ENCODE measurements around the gene DNAJC22. TPM values are rescaled to one million over a fixed set of nuclear protein-coding genes. Genes with fewer than 3 reads are reported as not detected.
"Not testable (repeated sequence)": the region's sequence is repeated elsewhere in the genome, so short reads cannot be mapped to it uniquely, and the experiment has no call there.

DNAJC22 gene
- total and polyA plus RNA-seq, 7 donors, result 0.03 to 0.08 TPM; not detected in 5

DNA sequence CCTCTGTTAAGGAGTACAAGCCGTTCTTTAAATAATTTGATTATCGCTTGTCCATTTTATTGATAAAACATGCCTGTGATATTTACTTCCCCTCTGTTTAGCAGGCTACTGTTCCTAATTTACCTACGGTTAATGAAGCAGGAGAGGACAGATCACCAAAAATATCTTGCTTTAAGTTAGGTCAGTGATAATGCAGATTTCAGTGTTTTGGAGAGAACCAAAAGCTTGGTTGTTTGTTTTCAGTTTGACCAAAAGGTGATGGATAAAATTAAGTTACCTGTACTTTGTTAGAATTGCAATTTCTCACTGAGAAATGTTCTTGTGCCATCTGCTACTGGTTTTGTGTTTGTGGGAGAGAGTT lies 21.5 kb downstream of the DNAJC22 start:
- peak overlapping the region; percentile 83 for H3K27ac ChIP-seq
- H3K4me3 ChIP-seq, result peak overlapping the region; percentile 70
- ATAC-seq (no peak), DNase-seq (no peak)
- no peaks in the 10 kb centered on the region for H3K9me3 ChIP-seq
- H3K27me3 ChIP-seq (ENCODE audit: insufficient read depth in 3 of 3, low read length in 2 of 3), result no peaks in the 10 kb centered on the region
- H3K36me3 ChIP-seq (ENCODE audit: insufficient read depth in 1 of 2, low read depth in 1 of 2), result peaks cover 0 to 6% of the 10 kb centered on the region in 2 donors
- 9 to 14% (median 10%) methylated on average over 3 of the region's 3 CpGs for WGBS, 3 donors
- no peak for TF ChIP-seq CTCF (IDR thresholded peaks at IDR 0.05)
- intact Hi-C loops (cut with DNase I), result no loop called here
- peaks cover 29% of the 10 kb centered on the region for H3K4me1 ChIP-seq

DNA sequence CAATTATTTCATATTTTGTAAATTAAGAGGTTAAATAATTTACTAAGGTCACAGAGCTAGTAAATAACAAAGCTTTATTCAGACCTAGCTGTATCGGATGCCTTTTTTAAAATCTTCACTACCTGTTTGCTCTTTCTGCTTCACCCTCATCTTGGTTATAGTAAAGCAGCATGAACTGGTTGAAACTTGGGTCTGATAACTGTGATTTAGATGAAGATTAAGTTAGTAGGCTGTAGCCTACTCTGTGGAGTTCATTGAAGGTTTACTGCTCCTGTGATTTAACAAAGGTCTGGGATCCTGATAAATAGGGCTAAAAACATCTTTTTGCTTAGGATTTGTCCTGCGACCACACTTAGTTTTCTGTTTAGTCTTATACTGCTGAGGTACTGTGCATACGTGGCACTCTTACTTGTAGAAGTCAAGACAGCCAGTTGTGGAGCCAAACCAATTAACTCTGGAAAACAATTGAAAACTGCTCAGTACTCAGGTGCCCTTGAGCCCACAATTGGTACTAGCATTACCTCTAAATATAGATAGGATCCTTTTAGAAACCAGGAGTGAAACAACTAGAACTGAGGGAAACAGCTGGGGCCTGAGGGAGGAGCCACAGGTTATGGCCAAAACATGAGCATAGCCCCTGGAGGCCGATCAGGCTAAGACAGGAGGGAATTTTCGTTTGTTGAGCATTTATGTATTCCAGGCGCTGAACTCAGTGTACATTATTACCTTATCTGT lies 22.9 kb downstream of the DNAJC22 start:
- DNase-seq, result peak; percentile 34 to 67
- no peaks in the 10 kb centered on the region for H3K27me3 ChIP-seq (ENCODE audit: insufficient read depth in 3 of 3, low read length in 2 of 3)
- TF ChIP-seq CTCF (IDR thresholded peaks at IDR 0.05), result peak; percentile 51
- ATAC-seq, result peak; percentile 51 to 61 (median 52)
- H3K36me3 ChIP-seq (ENCODE audit: insufficient read depth in 1 of 2, low read depth in 1 of 2), result peaks cover 0 to 10% of the 10 kb centered on the region in 2 donors
- intact Hi-C loops (cut with DNase I), result no loop called here
- peak overlapping the region; percentile 83 for H3K27ac ChIP-seq
- peaks cover 29% of the 10 kb centered on the region for H3K4me1 ChIP-seq
- WGBS, 3 donors, result 18 to 27% (median 20%) methylated on average over 6 of the region's 6 CpGs
- peak overlapping the region; percentile 70 for H3K4me3 ChIP-seq
- H3K9me3 ChIP-seq, result no peaks in the 10 kb centered on the region

- Histone ChIP-seq H3K4me1 (peaks cover 28% of the 10 kb centered on the region), H3K4me3 (no peak overlapping the region), H3K27me3 (ENCODE audit: insufficient read depth in 3 of 3, low read length in 2 of 3) (no peaks in the 10 kb centered on the region), H3K9me3 (no peaks in the 10 kb centered on the region), H3K36me3 (ENCODE audit: insufficient read depth in 1 of 2, low read depth in 1 of 2) (peaks cover 0 to 10% of the 10 kb centered on the region in 2 donors), H3K27ac (peak overlapping the region; percentile 83)
- DNase-seq (no peak), ATAC-seq (no peak)
- WGBS, 3 donors, result 88 to 91% (median 89%) methylated on average over 6 of the region's 6 CpGs
- intact Hi-C loops (cut with DNase I), result no loop called here
- no peak for TF ChIP-seq CTCF (IDR thresholded peaks at IDR 0.05)
Measured at GRCh38 chr12:49370539-49370938, 23.9 kb downstream of the DNAJC22 start.

- H3K4me3 ChIP-seq, result no peak overlapping the region
- WGBS, 3 donors, result 84 to 93% (median 89%) methylated on average over 1 of the region's 1 CpG
- intact Hi-C loops (cut with DNase I), result no loop called here
- H3K4me1 ChIP-seq, result peaks cover 3% of the 10 kb centered on the region
- peaks cover 0 to 10% of the 10 kb centered on the region in 2 donors for H3K36me3 ChIP-seq (ENCODE audit: insufficient read depth in 1 of 2, low read depth in 1 of 2)
- H3K9me3 ChIP-seq, result no peaks in the 10 kb centered on the region
- no peak for TF ChIP-seq CTCF (IDR thresholded peaks at IDR 0.05)
- no peaks in the 10 kb centered on the region for H3K27me3 ChIP-seq (ENCODE audit: insufficient read depth in 3 of 3, low read length in 2 of 3)
- H3K27ac ChIP-seq, result no peak overlapping the region
- ATAC-seq, result no peak
- no peak for DNase-seq
Measured at GRCh38 chr12:49375406-49375805, 28.7 kb downstream of the DNAJC22 start.

- intact Hi-C loops (cut with DNase I), result no loop called here
- no peak for TF ChIP-seq CTCF (IDR thresholded peaks at IDR 0.05)
- peaks cover 0 to 6% of the 10 kb centered on the region in 2 donors for H3K36me3 ChIP-seq (ENCODE audit: insufficient read depth in 1 of 2, low read depth in 1 of 2)
- WGBS, 3 donors, result 65 to 80% (median 74%) methylated on average over 2 of the region's 2 CpGs
- H3K27me3 ChIP-seq (ENCODE audit: insufficient read depth in 3 of 3, low read length in 2 of 3), result no peaks in the 10 kb centered on the region
- H3K4me3 ChIP-seq, result no peak overlapping the region
- no peaks in the 10 kb centered on the region for H3K4me1 ChIP-seq
- no peak overlapping the region for H3K27ac ChIP-seq
- DNase-seq, result no peak
- no peaks in the 10 kb centered on the region for H3K9me3 ChIP-seq
- ATAC-seq, result no peak
Measured at GRCh38 chr12:49377386-49377785, 30.7 kb downstream of the DNAJC22 start.

GRCh38 chr12:49380184-49380583 lies 33.5 kb downstream of the DNAJC22 start:
- H3K4me3 ChIP-seq; DNase-seq; ATAC-seq; H3K27ac ChIP-seq; H3K9me3 ChIP-seq; H3K36me3 ChIP-seq (ENCODE audit: insufficient read depth in 1 of 2, low read depth in 1 of 2); intact Hi-C loops (cut with DNase I); H3K4me1 ChIP-seq; H3K27me3 ChIP-seq (ENCODE audit: insufficient read depth in 3 of 3, low read length in 2 of 3): not testable (repeated sequence)
- 80 to 97% (median 97%) methylated on average over 6 to 9 of the region's 9 CpGs for WGBS, 3 donors

All from psoas muscle (tissue), 8 donors.